A549 treated with ZK216348 at 1 μM for 4 hours (cell line): Measurements from ENCODE around the gene MPST. TPM values are rescaled to one million over a fixed set of nuclear protein-coding genes. Genes with fewer than 3 reads are reported as not detected.

ENCODE experiments used
- total RNA-seq: library from RNA; stranded (reverse); fragments of 200-300 nt; extraction: Qiagen RNA extraction; gene quantifications from 5 replicates; pipeline ENCODE4 v1.2.3, GENCODE V29; 2022; ENCODE audit warnings: low read depth

Gene MPST
- 36.6 to 83.3 TPM (median 73.9 TPM) in 5 replicates for total RNA-seq

GRCh38 chr22:37019309-37020191 is at the start of gene MPST, which contains the start of gene TST:
MPST (plus strand) TSS chr22:37019742; CDS start chr22:37019837, 95 bp downstream.
TST (minus strand) TSS chr22:37019447; CDS start chr22:37018732, 715 bp downstream.

DNA sequence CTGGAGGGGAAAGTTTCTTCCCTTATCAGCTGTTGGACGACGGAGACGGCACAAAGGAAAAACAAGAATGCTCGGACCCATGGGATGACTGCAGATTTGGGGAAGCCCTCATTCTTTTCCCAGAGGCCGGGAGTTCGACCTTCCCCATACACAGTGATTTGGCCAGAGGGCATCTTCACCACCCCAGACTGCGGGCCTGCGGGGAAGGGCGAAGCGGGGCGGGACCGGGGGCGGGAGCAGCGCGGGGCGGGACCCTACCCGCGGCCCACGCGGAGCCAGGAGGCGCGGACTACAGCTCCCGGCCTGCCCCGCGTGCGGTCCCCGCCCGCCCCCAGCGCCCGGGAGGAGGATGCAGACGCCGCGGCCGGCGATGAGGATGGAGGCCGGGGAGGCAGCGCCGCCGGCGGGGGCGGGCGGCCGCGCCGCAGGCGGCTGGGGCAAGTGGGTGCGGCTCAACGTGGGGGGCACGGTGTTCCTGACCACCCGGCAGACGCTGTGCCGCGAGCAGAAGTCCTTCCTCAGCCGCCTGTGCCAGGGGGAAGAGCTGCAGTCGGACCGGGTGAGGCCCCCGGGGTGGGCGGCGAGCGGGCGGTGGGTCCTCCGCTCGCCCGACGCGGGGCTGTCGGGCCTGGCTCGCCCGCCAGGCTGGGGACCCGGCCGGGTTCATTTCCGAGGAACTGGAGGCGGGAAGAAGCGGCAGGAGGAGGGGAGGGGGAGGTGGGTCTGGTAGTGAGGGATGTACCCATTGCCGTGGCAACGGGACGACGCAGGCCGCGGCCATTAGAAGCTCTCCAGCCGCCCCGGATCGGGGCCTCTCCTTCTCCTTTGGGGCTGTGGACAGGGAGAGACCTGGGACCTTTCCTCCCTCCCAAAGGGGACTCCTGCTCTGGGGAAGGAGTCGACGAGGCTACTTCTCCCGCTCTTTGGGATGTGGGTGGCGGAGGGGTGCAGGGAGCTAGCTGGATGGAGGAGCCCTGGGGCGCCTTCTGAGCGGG is 32.1 kb downstream of the MPST start, which contains the start of gene KCTD17:
TSS of gene KCTD17 (plus strand) at position 352 of the 995 bp plus-strand sequence. CDS start at position 371, 19 bp downstream.

Other genes with a start within 250 kb of the MPST start
- gene IFT27, start 243.6 kb upstream of the MPST start, total RNA-seq, result 15.1 to 24.2 TPM (median 23.6 TPM) in 5 replicates
- gene PVALB, start 202.7 kb upstream of the MPST start, total RNA-seq, result not detected in 5 replicates
- gene NCF4, start 158.7 kb upstream of the MPST start, total RNA-seq, result not detected in 5 replicates
- gene CSF2RB, start 106.1 kb upstream of the MPST start, total RNA-seq, result not detected in 5 replicates
- 34.3 to 66.5 TPM (median 58.4 TPM) in 5 replicates for gene TST, start 295 bp upstream of the MPST start, total RNA-seq
- 13.3 to 29.1 TPM (median 26.7 TPM) in 5 replicates for gene KCTD17, start 32.0 kb downstream of the MPST start, total RNA-seq
- gene TMPRSS6, start 90.0 kb downstream of the MPST start, total RNA-seq, result not detected in 5 replicates
- gene IL2RB, start 130.2 kb downstream of the MPST start, total RNA-seq, result 0.11 to 0.25 TPM (median 0.14 TPM) in 5 replicates
- gene C1QTNF6, start 168.5 kb downstream of the MPST start, total RNA-seq, result 6.8 to 14.8 TPM (median 12.6 TPM) in 5 replicates
- gene SSTR3, start 192.7 kb downstream of the MPST start, total RNA-seq, result not detected in 5 replicates
- 0.19 to 0.22 TPM in 2 of 5 replicates, not detected in the others for gene RAC2, start 224.5 kb downstream of the MPST start, total RNA-seq